ENCODE data around the gene TNFSF8.

Gene TNFSF8

GRCh38 chr9:114936581-114936980 is 6.2 kb upstream of the TNFSF8 start:
- DNase-seq (ENCODE audit: low read depth in 2 of 2), result no peak

GRCh38 chr9:114935119-114935518 is 4.7 kb upstream of the TNFSF8 start:
- no peak for DNase-seq (ENCODE audit: low read depth in 2 of 2)

- no peak for DNase-seq (ENCODE audit: low read depth in 2 of 2)
These were observed 2.1 kb upstream of the TNFSF8 start for GRCh38 chr9:114932502-114932901.

GRCh38 chr9:114931407-114931806 is 1.0 kb upstream of the TNFSF8 start:
- no peak for DNase-seq (ENCODE audit: low read depth in 2 of 2)

- no peak for DNase-seq (ENCODE audit: low read depth in 2 of 2)
These were observed 1.2 kb downstream of the TNFSF8 start for GRCh38 chr9:114929201-114929600.

GRCh38 chr9:114928671-114929070 is 1.7 kb downstream of the TNFSF8 start:
- DNase-seq (ENCODE audit: low read depth in 2 of 2), result no peak

- no peak for DNase-seq (ENCODE audit: low read depth in 2 of 2)
These were observed 2.3 kb downstream of the TNFSF8 start for GRCh38 chr9:114928136-114928535.

GRCh38 chr9:114925672-114926071 is 4.7 kb downstream of the TNFSF8 start:
- no peak for DNase-seq (ENCODE audit: low read depth in 2 of 2)

GRCh38 chr9:114925039-114925438 is 5.4 kb downstream of the TNFSF8 start:
- no peak for DNase-seq (ENCODE audit: low read depth in 2 of 2)

- no peak for DNase-seq (ENCODE audit: low read depth in 2 of 2)
These were observed 6.1 kb downstream of the TNFSF8 start for GRCh38 chr9:114924327-114924726.

- no peak for DNase-seq (ENCODE audit: low read depth in 2 of 2)
These were observed 6.5 kb downstream of the TNFSF8 start for GRCh38 chr9:114923918-114924317.

GRCh38 chr9:114921171-114921570 is 9.2 kb downstream of the TNFSF8 start:
- DNase-seq (ENCODE audit: low read depth in 2 of 2), result no peak

GRCh38 chr9:114919611-114920010 is 10.8 kb downstream of the TNFSF8 start:
- no peak for DNase-seq (ENCODE audit: low read depth in 2 of 2)

- no peak for DNase-seq (ENCODE audit: low read depth in 2 of 2)
These were observed 13.9 kb downstream of the TNFSF8 start for GRCh38 chr9:114916481-114916880.

- no peak for DNase-seq (ENCODE audit: low read depth in 2 of 2)
These were observed 16.3 kb downstream of the TNFSF8 start for GRCh38 chr9:114914139-114914538.

- DNase-seq (ENCODE audit: low read depth in 2 of 2), result no peak
These were observed 16.7 kb downstream of the TNFSF8 start for GRCh38 chr9:114913656-114914055.

GRCh38 chr9:114913217-114913616 is 17.2 kb downstream of the TNFSF8 start:
- DNase-seq (ENCODE audit: low read depth in 2 of 2), result no peak

GRCh38 chr9:114911167-114911821 is 19.1 kb downstream of the TNFSF8 start:
- no peak for DNase-seq (ENCODE audit: low read depth in 2 of 2)

- DNase-seq (ENCODE audit: low read depth in 2 of 2), result no peak
These were observed 19.9 kb downstream of the TNFSF8 start for GRCh38 chr9:114910541-114910940.

- DNase-seq (ENCODE audit: low read depth in 2 of 2), result no peak
These were observed 20.7 kb downstream of the TNFSF8 start for GRCh38 chr9:114909661-114910060.

GRCh38 chr9:114908805-114909448 is 21.5 kb downstream of the TNFSF8 start:
- DNase-seq (ENCODE audit: low read depth in 2 of 2), result no peak

- no peak for DNase-seq (ENCODE audit: low read depth in 2 of 2)
These were observed 22.2 kb downstream of the TNFSF8 start for GRCh38 chr9:114908104-114908622.

- DNase-seq (ENCODE audit: low read depth in 2 of 2), result no peak
These were observed 23.3 kb downstream of the TNFSF8 start for GRCh38 chr9:114906922-114907571.

Measured in stimulated activated CD4-positive, alpha-beta T cell treated with anti-CD3 and anti-CD28 coated beads, Interleukin-1b, Interleukin-23, amount 100 ng/mL, for 4 hours (primary cell).